ENCODE data around the gene S1PR3. TPM values are rescaled to one million over a fixed set of nuclear protein-coding genes. Genes with fewer than 3 reads are reported as not detected.

S1PR3 gene
- polyA plus RNA-seq, 1 donor = 24.6 TPM

DNA sequence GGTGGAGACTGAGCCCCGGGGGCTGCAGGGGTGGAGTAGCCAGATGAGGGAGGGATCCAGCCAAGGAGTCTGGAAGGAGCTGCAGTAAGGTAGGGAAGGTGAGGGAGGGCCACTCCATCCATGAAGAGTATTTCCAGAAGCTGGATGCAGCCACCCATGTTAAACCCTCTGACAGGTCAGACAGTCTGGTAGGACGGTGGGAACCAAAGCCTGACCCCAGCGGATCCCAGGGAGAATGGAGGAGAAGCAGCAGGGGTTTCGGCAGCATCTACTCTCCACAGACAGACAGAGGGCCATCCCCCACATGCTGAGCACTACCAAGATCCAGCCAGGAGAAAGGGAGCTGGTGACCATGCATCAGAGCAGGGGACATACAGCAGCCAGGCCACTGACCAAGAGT, 22.5 kb upstream of the S1PR3 start:
- DNase-seq (ENCODE audit: low read depth) = no peak

DNA sequence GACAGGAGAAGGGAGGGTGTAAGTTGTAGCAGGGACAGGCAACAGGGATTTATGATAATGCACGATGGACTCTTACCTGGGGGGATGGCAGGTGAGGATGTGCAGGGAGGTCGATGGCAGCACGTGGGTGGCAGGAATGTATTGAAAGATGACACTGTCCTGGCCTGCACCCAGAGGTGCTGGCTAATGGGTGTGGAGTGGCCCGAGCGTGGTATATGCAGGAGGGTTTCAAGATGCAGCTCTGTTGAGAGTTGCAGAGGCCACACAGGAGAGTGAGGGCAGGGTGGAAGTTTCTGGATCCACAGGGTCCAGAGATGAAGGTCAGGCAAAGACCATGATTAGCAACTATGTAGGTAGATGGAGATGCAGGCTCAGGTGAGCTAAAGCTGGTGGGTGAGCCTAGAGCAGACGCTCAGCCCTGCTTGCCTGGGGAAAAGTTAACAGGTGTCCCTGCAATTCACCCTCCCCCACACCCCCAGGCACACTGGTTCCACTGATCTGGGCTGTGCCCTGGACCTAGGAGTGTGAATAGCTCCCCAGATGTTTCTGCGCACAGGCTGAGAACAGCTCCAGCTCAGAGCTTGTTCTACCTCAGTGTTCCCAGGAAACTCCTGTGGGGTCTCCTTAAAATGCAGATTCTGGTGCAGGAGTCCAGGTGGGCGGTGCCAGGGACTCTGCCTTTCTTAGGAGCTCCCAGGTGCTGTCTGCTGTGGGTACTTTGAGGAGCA, 21.5 kb upstream of the S1PR3 start:
- DNase-seq (ENCODE audit: low read depth) = no peak

DNA sequence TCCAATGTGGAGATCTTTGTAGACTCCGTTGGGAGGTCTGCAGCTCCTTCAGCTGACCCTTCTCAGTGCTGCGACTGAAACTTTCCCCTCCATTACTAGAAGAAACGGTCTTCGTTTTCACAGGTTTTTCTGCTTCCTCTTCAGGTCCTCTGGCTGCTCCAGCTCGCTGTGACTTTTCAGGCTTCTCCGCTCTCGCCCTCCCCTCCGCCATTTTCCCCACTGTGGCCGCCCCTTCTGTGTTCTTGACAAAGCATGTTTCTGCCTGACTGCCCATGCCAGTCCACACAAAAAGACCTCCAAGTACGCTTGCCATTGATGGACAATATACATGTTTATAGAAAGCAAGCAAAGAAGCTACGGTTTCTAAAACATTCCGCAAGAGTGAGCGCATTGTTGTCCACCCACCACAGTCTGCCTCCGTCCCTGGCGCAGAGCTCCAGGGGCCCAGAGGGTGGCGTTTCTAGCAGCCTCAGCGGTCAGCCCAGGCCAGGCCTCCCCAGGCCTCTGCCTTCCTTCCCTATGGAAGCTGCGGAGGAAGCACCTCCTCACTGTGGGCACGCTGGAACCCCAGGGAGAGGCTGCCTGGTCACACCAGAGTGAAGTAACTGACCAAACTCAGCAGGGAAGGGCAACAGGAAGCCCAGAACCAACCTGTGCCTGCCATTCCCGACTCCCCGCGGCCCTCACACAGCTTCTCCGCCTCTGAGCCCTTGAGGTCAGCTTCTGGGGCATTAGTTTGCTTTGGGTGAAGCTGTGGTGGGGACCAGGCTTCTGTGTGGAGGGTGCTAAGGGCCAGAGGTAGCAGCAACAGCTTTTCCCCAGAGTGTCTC, 19.9 kb upstream of the S1PR3 start:
- DNase-seq (ENCODE audit: low read depth) = no peak

DNA sequence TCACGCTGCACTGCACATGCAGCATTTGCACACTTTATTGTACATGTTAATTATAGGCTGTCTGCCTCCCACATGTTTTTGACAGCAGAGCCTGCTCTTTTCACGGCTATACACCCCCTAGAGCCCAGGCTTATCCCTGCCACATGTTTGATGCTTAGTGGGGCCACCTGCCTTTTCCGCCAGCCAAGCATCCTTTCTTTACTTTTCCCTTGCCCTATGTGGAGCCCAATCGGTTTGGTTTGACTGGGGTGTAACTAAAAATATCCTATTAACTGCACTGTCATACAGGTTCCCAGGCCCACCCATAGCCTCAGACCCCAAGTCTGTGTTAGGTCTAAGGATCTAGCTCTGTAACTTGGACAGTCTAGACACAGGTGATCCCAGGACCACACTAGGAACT, 18.9 kb upstream of the S1PR3 start:
- no peak for DNase-seq (ENCODE audit: low read depth)

DNA sequence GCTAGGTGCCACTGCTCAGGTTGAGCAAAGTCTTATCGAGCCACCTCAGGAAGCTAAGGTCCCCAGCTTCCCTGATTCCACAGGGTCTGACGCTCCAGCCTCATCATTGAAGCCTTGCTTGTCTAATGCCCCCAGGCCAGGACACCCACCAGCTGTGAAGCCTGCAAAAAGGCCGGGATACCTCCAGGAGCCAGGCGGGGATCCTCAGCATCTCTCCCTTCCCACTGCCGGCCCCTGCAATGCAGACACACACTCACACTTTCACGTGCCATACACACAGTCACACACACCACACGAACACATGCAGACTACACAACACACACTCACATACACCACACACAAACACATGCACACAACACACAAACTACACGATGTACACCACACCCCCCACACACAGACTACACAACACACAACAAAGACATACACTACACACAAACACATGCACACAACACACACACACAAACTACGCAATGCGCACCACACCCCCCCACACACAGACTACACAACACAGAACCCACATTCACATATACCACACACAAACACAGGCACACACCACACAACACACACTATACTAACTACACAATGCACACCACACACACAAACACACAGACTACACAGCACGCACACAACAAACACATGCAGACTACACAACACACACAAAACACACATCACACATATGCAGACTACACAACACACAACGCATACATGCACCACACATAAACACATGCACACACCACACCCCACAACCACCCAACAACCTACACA, 17.8 kb upstream of the S1PR3 start:
- DNase-seq (ENCODE audit: low read depth) = no peak

DNA sequence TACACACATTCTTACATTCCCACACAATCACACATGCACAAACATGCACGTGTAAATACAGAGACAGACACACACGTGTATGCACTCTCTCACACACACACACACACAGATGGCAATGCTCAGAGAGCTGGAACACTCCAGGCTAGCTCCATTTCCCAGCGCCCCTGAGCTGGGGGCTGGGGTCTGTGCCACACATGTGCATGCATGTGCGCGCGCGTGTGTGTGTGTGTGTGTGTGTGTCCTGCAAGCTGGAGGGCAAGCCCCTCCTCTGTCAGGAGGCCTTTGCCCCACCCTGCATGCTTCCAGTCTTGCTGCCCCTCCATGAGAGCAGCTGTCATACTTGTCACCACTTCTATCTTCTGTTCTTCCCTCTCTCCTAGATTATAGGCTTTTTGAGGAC, 16.6 kb upstream of the S1PR3 start:
- no peak for DNase-seq (ENCODE audit: low read depth)

DNA sequence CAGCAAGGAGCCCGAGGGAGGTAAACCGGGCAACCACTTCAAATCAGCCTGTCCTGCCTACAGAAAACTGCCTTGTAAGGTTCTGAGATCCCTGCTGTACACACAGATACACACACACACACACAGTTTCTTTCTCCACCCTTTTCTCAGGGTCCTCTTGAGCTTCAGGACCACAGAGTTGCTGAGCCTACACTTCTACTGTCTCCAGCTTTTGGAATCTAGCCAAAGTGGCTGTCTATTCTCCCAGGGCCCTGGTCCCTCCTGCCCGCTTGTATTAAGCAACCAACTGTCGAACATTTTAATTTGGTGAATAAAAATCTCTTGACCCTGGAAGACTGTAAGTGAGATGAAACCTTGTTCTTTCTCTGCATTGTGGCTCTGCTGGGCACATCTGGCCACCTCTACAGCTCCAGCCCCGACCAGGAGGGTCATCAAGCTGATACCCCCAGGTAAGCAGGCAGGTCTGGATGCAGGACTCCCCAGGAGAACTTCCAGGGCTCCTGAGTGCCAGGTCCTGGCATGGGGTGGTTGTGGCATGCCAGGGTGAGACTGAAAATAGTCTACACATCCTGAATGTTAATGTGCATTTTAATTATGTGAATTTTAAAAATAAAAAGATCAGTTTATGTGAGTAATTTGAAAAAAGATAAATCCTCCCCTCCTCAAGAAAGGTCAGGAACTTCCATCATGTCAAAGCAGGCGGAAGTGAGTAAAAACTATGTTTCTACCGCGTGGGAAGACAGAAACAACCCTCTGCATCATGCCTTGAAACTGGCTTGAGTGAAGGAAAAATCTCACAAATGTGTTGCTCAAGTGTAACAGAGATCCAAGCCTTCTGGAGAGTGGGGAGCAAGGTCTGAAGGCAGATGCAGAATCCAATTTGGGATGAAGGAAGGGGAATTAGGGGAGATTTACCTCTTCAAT, 15.0 kb upstream of the S1PR3 start:
- DNase-seq (ENCODE audit: low read depth) = no peak

DNA sequence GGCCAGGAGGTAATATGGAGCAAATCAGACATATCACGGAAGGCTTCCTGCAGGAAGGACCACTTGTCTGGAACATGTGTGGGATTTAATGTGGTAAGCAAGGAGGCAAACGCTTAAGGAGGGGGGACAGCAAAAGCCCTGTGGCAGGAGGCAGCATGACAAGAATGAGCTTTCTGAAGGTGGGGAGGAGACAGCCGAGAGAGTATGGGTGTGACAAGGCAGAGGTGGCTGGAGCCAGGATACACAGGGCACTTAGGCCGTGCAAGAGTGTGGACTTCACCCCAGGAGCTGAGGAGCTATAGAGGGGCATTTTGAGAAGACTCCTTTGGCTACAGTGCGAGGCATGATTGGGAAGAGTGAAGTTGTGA, 14.4 kb upstream of the S1PR3 start:
- no peak for DNase-seq (ENCODE audit: low read depth)

DNA sequence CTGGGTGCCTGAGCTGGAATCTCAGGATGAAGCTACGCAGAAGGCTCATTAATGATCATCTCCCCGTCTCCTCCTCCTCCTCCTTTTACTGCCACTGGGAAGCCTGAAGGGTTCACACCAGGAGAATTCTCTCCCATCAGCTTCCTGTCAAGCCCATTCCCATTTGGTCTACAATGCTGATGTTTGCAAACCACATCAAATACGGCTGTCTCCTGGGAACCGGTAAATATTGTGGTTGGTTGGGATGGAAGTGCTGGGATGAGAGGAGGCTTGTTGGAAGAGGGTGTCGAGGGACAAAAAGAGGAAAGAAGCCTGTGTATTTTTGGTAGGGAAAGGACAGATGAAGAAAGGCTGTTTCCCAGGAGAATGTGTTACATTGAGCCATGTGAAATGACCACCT, 13.2 kb upstream of the S1PR3 start:
- DNase-seq (ENCODE audit: low read depth) = no peak

DNA sequence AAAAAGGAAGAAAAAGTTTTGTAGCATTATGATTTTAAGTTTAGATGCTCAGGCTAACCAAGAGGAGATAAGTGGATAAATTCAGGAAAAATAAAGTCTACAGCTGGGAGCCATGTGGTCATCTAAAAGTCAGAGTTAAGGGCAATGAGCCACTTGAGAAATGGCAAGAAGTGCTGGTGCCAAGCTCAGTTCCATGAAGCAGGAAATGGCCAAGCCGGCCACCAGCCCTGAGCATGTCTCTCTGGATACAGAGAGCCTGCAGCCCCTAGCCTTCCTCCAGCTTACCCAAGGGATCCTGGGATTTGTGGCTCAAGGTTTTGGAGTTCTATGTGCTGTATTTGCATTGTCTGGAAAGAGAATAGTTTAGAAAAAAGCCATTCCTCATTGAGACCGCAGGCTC, 12.2 kb upstream of the S1PR3 start:
- no peak for DNase-seq (ENCODE audit: low read depth)

DNA sequence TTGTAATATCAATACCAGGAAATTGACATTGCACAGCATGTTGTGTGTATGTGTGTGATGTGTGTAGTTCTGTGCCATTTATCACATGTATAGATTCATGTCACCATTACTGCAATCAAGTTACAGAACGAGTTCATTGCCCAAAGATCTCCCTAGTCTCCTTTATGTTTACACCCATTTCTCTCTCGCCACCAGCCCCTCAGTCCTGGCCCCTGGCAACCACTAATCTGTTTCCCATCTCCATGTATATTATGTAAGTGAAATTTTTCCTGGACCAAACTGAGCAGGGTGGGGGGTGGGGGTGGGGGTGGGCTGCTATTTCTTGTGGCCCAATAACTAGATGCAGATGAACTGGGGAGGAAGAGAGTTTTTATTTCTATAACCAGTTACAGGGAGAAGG, 11.5 kb upstream of the S1PR3 start:
- no peak for DNase-seq (ENCODE audit: low read depth)

DNA sequence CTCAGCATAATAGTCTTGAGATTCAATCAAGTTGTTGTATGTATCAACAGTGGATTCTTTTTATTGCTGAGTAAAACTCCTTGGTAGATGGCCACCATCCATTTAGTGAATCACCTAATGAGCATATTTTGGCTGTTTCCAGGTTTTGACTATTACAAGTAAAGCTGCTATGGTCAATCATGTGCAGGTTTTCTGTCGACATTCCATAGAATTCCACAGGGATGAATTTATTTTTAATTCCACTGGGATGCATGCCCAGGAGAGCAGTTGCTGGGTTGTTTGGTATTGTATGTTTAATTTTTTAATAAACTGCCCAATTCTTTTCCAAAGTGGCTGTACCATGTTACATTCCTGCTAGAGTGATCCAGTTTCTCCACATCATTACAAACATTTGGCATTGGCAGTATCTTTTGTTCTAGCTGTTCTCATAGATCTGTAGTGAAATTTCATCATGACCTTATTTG, 10.5 kb upstream of the S1PR3 start:
- DNase-seq (ENCODE audit: low read depth) = no peak

DNA sequence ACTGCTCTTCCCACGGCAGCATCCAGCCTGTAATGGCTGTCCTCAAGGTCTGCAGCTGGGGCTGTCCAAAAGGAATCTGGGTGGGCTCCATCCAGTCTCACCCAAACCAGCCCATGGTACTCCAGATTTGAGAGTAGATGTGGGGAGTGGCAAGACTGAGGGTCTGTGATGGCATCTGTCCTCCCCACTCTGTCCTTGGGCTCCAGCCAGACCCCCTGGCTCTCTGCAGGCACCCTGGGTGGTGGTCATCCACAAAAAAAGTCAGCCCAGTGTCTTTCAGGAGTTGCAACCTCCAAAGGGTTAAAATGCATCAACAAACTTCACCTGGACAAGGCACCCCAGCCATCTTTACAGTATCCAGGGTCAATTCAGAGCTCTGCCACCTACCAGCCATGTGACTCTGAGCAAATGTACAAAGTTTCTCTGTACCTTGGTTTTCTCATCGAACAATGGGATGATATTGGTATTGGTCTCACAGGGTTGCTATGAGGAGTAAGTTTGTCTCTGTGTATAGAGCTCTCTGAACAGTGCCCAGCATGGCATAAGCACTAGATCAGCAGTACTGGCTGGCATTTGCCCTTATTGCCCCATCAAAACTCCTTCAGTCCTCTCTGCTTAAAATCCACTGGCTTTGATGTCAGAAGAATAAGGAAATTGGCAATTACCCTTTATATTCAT, 7.3 kb upstream of the S1PR3 start:
- DNase-seq (ENCODE audit: low read depth) = no peak

DNA sequence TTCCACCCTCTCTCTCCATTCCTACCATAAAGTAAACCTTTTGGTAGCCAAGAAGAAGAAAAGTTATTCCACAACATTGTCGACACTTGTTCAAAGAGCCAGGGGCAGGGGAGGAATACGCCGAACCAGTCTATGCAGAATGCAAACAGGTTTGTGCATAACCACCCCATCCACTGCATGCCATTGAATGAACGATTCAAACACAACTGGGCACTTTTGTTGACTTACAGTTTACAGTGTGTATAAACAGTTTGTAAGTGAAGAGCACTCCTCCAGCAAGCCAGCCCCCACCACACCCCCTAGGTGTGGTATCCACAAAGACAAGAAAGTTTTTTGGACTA, 6.8 kb upstream of the S1PR3 start:
- DNase-seq (ENCODE audit: low read depth) = no peak

DNA sequence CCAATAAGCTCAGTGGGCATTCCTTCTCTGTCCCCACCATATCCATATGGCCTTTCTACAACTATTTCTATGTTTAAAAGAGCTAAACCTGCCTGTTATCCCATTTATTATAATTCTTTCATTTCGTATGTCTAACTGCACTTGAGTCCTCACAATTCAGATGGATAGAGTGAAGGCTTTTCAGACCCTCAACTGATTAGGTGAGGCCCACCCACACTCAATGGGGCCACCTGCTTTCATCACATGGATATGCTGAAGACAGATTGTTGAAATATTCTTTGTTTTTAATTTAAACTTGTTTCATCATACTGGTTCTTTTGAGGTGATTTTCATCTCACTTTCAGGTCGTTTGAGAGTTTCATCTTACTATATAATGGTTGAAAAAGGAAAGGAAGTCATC, 5.7 kb upstream of the S1PR3 start:
- no peak for DNase-seq (ENCODE audit: low read depth)

DNA sequence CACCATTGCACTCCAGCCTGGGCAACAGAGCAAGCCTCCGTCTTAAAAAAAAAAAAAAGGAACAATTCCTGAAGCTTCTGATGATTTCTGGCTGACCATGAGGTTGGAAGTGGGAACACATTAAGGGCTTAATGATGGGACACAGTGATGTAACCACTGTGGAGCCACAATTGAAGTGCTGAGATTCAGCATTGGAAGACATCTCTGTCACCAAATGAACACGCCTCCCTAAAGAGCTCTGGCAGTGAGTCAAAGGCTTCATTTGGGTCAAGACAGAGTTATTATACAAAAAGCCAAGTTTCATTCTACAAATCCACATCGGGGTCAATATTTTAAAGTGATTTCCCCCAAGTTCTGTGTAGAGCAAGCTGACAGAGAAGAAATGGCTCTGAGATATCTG, 4.5 kb upstream of the S1PR3 start:
- no peak for DNase-seq (ENCODE audit: low read depth)

DNA sequence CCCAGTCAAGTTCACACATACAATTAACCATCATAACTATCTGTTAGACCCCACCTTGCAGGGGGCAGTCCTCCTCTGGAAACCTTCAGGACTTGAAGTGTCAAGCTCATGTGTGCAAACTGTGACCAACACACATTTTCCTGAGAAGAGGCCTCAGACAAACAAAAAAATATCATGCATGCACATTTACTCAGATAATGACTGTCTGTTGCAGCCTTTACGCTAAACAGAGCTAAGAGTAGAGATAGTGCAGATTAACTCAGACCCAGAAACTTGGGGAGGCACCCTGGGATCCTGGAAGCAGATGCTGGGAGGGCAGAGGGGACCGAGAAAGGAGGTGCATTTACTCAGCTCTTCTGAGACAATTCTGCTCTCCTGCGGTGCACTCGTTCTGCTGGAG, 3.6 kb upstream of the S1PR3 start:
- DNase-seq (ENCODE audit: low read depth) = no peak

DNA sequence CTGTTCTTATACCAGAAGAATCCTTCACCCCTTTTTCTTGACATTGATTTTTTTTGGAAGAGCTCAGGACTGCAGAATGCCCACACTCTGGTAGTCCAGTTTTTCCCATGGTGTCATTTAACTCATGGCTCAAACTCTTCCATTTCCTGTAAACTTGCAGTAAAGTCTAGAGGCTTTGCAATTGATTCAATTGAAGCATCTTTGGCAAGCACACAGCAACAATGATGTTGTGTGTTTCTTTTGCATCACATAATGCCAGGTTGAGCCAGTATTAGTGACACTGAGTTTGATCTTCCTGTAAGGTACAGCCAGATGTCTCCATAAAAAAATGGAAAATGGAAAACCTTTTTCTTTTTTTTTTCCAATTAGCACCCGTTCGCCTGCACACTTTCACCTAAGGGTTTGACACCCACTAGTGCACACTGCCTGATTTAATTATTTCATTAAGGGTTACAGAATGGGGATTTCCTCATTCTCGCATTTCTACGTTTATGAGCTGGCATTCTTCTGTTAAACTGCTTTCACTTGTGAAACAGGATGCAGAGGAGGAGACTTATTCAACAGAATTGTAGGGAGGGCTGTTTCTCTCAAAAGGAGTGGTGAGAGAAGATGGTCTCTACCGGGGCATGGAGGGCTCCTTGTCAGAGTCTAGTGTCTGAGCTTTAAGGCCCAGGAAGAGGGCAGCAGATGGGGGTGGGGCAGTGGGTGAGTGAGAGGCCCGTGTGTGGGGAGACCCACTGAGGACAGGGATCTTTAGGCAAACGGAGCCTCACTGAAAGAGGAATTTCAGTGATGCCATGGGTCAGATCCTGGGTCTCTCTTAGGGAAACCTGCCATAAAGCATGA, 2.2 kb upstream of the S1PR3 start:
- DNase-seq (ENCODE audit: low read depth) = no peak

DNA sequence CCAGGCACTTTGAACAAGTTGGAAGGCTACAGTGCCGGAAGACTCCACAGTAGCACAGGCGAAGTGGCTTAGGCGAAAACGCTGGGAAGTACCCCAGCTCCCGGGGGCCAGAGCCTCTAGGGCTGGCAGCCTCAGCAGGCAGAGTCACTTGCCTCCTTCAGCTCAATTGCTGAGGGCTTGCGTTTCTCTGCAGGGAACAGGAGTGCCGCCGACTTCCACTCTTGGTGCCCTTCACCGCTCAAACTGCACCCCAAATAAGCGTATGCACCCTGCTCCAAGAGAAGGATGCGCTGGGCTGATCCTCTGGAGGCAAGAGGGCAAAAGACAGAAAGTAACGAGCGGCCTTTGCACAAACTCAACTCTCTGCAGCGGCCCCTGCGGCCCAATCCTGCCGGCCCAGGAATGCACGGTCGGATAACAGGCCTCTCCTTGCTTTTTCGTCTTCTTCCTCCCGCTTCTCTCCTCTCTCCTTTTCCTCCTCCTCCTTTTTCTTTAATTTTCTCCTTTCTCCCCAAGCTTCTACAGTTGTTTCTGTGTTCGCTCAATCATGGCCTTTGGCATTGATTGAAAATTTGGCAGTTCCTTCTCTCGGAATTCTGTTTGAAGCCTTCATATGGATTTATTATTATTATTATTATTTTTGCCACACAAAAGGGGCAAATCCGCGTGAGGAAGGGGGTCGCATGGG, 1.1 kb upstream of the S1PR3 start:
- DNase-seq (ENCODE audit: low read depth) = no peak

DNA sequence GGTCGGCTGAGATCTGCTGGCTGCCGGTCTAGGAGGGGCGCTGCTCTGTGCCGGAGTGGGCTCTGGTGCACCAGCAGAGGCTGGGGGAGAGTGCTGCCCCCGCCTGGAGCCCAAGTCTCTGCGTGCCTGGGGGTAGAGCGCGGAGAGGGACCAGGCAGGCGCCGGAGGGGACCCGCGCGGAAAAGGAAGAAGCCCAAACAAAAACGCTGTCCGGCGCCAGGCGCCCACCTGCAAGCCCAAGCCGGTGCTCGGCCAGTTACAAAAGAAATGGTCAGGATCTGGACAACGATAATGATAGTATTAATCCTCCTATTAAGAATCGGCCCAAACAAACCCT, 571 bp upstream of the S1PR3 start:
- no peak for DNase-seq (ENCODE audit: low read depth)

All from forelimb muscle (tissue), 1 donor.